DMS79 (cell line): ENCODE results near the gene GAD2.
"Not testable (repeated sequence)": the region's sequence is repeated elsewhere in the genome, so short reads cannot be mapped to it uniquely, and the experiment has no call there.

Experiments
- DNase-seq: peaks from one replicate; lab custom pipeline; 2025; lab: John Stamatoyannopoulos, UW

GAD2 gene

DNA sequence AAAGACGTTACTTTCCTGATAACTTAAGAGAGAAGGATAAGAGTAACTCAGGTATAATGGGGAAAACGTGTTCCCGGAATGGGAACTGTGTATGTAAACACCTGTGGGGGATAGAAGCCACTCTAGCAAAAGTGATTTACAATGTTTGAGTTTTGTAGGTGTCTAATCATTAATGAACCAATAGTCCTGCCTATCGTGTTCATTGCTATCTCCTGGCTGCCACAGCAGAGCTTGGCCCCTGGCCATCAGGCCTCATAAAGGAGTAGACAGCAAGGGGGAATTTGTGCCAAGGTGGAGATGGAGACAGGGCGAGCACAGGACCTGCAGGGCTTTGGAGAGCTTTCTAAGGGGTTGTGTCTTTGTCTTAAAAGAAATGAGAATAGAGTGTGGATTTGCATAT, 102.1 kb downstream of the GAD2 start:
- DNase-seq, result no peak

DNA sequence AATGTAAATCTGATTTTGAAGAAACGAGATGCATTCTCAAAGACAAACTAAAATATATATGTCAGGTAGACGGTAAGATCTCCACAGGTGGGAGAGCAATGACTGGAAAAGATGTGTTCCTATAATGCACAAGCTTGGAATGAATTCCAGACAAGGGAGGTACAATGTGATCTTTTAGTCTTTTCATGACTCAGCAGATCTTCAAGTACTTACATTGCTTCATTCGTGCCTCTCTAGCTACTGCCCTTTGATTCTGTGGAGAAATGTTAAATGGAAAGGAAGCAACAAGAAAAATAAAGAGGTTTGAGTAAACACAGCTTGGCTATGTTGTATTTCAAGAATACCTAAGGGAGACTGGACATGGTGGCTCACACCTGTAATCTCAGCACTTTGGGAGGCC, 106.6 kb downstream of the GAD2 start:
- no peak for DNase-seq

DNA sequence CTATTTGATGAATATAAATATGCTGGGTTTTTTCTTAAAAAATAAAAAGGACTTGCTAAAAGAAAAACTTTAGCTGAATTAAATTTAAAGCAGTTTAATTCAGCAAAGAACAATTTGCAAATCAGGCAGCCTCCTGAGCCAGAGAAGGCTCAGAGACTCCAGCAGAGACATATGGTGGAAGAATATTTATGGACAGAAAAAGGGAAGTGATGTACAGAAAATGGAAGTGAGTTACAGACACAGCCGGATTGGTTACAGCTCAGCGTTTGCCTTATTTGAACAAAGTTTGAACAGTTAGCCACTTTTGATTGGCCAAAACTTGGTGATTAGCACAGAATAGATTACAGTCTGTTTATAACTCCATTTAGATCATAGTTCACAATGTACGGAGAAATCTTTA, 110.3 kb downstream of the GAD2 start:
- DNase-seq, result no peak

DNA sequence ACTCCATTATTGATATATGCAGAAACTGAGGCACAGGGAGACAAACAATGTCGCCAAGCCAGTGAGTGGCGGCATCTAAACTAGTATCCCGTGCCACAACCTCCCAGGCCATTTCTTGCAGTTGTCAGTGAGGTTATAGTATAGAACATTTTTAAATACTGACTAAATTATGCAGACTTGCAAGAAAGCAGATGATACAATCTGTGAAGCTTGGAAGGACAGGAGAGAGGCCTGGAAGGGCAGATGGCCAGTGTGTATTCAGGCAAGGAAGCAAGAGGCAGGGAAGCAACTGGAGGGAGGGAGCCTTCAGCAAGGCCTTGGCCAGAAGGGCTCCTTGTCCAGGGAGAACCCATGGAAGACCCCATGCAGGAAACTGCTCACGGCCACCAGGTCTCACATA, 111.2 kb downstream of the GAD2 start:
- no peak for DNase-seq

DNA sequence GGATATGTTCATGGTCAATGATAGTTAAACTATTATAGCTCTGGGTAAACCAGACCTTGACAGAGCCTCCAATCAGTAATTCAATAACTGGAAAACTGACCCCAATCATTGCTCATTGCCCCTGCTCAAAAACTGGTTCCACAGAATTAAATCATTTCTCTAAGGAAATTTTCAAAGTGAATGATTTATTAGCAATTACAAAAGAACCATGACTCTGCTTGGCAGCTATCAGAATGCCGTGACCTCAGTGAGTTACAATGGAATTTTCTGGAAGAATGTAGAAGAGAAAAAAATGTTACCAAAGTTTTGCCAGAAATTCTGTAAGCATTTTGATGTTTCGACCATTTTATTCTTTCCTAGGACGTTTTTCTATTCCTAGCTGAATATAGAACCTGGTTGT, 114.8 kb downstream of the GAD2 start:
- DNase-seq, result no peak

DNA sequence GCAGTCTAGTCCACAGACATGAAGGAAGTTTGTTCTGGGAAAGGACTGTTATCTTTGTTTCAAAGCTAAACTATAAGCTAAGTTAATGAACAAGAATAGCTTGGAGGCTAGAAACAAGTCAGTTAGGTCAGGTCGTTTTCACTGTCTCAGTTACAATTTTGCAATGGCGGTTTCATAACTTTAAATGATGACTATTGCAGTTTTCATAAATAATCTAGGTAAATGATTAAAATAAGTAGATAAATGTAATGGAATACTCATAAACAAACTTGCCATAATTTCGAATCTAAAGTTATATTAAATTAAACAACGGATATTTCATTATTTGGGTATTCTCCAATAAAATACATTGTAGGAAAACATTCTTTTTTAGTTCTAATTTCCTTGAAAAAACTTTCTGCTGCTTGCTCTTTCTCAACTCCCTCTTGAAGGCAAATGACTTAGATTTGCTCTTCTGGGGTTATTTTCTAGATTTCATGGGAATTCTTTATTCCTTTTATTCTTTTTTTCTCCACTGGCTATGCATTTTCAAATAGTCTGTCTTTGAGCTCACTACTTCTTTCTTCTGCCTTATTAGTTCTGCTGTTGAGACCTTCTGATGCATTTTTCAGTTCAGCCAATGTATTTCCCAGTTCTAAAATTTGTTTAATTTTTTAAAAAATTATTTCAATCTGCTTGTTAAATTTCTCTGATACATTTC, 117.8 kb downstream of the GAD2 start:
- DNase-seq, result no peak

DNA sequence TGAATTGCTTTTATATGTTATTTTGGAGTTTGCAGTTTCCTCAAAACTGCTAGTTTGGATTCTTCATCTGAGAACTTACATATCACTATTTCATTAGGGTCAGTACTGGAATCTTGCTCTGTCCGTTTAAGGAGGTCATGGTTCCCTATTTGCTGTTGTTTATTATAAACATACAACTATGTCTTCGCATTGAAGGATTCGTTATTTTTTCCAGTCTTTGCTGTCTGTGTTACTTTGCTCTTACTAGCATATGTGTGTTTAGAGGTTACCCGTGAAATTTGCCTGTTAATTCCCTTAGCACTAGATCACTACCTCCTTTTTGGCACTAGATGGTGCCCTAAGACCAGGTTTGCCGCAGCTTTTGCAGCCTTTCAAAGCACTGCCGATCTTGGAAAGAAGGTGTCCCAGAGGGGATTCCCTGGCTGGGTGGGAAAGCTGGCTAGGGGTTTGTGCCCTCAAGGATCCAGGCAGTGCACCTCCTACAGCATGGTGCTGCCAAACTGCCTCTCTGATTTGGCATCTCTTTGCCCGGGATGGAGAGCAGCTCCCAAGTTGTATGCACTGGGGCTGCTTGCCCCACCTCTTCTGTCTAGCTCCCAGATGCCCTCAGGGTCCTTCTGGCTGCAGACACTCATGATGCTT, 118.5 kb downstream of the GAD2 start:
- no peak for DNase-seq

DNA sequence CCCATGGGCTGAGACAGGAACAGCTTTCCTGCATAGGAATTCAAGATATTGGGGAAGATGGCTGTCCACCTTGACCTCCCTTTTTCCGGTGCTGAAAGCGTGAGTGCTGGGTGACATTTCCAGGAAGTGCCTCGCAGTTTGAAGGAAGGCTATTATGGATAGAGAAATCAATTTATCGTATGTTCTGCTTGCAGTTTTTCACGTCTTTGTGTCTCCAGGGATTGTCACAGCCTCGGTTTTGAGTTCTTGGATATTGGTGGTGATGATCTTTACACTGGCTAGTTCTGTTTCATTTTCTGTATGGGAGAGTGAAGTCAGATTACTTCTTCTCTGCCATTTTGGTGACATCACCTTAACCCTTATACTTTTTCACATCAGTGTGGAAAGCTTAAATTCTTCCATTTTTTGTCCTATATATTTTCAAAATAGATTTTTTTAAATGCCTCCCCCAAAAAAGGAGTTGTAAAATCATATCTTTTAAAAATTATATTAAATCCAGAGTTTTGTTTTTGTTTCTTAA, 119.1 kb downstream of the GAD2 start:
- no peak for DNase-seq

DNA sequence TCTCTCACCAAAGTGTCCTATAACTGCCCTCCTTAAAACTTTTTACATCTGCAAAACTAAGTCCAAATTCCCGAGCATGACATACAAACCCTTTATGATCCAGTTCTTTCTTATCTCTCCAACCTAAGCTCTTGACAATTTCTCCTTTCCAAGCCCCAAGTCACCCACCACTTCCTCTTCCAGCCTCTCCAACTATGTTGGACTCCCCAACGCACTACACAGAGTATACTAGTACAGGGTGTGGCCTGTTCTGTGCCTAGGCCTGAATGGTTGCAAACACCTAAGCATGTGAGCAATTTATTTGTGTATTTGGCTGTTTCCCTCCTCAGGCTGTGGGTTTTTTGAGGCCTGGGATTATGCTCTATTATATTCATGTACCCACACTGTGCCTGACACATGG, 120.4 kb downstream of the GAD2 start:
- DNase-seq, result no peak

DNA sequence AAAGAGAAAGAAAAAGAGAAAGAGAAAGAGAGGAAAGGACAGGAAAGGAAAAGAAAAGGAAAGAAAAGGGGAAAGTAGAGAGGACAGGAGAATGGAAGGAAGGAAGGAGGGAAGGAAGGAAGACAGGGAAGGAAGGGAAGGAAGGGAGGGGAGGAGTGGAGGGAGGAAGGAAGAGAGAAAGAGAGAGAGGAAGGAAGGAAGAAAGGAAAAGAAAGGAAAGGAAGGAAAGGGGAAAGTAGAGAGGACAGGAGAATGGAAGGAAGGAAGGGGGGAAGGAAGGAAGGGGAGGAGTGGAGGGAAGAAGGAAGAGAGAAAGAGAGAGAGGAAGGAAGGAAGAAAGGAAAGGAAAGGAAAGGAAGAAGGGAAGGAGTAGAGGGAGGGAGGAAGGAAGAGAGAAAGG, 125.1 kb downstream of the GAD2 start:
- no peak for DNase-seq

DNA sequence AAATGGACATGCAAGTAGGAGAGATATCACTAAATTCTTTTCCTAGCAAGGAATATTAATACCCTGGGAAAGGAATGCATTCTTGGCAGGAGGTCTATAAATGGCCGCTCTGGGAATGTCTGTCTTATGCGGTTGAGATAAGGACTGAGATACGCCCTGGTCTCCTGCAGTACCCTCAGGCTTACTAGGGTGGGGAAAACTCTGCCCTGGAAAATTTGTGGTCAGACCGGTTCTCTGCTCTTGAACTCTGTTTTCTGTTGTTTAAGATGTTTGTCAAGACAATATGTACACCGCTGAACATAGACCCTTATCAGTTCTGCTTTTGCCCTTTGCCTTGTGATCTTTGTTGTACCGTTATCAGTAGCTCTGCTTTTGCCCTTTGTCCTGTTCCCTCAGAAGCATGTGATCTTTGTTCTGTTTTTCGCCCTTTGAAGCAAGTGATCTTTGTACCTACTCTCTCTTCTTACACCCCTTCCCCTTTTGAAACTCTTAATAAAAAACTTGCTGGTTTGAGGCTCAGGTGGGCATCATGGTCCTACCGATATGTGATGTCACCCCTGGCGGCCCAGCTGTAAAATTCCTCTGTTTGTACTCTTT, 132.3 kb downstream of the GAD2 start:
- not testable (repeated sequence) for DNase-seq
